GM19328 (cell line): Measurements from ENCODE around the gene CBX2.
"Not testable (repeated sequence)": the region's sequence is repeated elsewhere in the genome, so short reads cannot be mapped to it uniquely, and the experiment has no call there.

ENCODE experiments used
- ATAC-seq: cut with Tn5 transposase; IDR thresholded peaks from one replicate; pipeline ENCODE4 v1.9.1; 2021; ENCODE audit warnings: mild to moderate bottlenecking, moderate library complexity; ENCODE audit not compliant: unreplicated experiment

CBX2 gene

GRCh38 chr17:79742951-79743476 lies 34.9 kb upstream of the CBX2 start:
- ATAC-seq, result no peak

DNA sequence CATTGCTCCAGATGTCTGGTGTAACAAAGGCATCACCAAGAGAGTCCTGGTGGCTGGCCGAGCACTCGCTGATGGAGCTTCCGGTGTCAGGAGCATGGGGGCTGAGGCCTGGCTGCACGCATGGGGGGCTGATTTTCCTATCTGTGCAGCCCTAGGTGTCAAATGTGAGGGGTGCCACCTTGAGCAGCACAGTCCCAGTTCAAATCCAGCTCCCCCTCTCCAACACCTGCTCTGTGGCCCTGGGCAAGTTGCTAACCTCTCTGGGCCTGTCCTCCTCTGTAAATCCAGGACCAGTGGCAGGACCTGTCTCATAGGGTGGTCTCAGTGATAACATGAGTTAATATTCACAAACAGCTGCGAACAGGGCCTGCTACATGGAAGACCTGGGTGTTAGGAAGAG lies 34.3 kb upstream of the CBX2 start:
- ATAC-seq, result no peak

- no peak for ATAC-seq
Measured at GRCh38 chr17:79745641-79746105, 32.3 kb upstream of the CBX2 start.

DNA sequence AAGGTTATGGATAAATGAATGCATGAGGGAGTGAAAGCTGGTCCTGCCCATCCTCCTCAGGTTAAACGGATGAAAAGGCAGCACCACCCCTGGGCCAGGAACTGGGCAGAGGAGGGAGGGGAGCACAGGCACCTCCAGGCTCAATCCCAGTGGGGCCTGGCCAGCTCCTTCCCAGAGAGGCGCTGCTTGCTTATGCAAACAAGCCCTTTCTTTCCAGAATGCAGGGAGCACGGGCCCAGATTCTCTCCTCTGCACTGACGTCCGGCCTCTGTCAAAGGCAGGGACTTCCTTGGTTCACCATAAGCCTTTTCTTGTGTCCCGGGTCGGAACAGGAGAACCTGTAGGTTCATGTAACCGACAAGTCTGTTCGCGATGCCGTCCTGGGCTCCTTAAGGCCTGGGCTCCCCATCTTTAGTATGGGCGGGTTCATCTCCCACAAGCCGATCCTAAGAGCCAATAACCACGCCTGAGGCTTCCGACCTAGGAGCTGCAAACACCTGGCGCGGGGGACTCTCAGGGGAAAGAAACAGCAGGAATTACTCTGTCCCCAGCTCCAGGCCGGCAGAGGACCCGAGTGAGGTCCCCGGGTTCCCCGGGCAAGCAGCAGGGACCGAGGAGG lies 30.9 kb upstream of the CBX2 start:
- no peak for ATAC-seq

DNA sequence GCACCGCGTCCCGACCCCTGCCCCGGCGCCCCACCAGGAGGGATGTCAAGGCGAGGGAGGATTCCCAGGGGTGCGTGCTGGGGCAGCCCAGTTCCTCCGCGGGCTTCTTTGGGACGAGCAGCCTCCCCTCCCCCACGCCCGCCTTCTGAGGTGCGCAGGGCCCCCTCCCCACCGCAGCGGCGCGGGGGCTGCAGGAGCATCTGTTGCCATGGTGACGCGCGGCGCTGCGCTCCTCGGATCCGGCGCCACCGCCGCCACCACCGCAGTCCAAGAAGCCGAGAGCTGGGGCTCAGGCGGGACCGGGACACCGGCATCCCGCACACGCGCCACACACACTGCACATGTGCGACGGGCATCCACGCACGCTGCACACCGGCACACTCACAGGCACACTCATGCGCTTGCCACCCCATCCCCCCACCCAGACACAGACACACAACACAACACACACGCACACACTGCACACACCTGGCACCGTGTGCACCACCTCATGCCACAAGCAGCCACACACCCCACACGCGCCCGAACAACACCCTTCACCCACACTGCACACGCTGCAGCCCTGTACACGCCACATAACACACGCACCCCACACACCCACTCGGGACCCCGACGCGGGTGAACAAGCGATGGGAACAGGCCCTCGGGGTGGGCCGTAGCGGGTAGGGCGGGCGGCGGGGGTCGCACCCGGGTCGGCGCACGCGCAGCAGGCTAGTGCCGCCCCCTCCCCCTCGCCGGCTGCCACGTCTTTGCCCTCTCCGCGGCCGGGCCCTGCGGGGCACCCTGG lies 30.2 kb upstream of the CBX2 start:
- ATAC-seq, result no peak

GRCh38 chr17:79748295-79749099 lies 29.5 kb upstream of the CBX2 start:
- ATAC-seq, result no peak

- no peak for ATAC-seq
Measured at GRCh38 chr17:79749156-79749815, 28.7 kb upstream of the CBX2 start.

DNA sequence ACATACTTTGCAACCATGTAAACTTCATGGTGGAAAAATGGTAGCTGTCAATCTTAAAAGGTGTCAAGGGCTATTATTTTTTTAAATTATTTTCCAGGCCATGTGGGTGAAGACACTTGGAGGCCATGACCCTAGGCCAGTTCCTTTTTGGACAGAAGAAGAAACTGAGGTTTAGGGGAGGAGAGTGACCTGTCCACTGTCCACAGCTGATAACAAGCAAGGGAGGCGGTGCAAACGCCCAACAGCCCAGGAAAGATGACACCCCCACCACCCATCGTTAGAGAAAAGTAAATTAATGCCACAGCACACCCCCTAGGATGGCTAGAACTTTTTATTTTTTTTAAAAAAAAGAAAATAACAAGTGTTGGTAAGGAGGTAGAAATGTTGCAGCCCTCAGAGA lies 28.0 kb upstream of the CBX2 start:
- no peak for ATAC-seq

DNA sequence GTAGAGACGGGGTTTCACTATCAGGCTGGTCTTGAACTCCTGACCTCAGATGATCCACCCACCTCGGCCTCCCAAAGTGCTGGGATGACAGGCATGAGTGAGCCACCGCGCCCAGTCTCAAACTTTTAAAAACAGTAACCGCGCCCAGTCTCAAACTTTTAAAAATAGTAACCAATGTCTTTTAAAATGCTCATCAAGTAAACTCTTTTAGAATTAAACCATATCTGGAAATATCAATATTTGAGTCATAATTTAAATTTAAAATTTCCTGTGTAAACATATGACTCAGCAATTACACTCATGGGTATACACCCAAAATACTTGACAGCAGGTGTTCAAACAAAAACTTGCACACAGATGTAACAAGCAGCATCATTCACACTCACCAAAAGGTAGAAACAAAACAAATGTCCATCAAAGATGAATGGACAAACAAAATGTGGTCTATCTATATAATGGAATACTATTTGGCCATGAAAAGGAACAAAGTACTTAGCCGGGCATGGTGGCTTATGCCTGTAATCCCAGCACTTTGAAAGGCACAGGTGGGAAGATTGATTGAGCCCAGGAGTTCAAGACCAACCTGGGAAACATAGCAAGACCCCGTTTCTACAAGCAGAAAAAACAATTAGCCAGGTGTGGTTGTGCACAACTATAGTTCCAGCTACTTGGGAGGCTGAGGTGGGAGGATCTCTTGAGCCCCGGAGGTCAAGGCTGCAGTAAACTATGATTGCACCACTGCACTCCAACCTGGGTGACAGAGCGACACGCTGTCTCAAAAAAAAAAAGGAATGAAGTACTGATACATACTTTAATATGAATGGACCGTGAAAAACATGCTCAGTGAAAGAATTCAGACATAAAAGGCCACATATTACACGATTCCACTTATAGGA lies 27.1 kb upstream of the CBX2 start:
- no peak for ATAC-seq

DNA sequence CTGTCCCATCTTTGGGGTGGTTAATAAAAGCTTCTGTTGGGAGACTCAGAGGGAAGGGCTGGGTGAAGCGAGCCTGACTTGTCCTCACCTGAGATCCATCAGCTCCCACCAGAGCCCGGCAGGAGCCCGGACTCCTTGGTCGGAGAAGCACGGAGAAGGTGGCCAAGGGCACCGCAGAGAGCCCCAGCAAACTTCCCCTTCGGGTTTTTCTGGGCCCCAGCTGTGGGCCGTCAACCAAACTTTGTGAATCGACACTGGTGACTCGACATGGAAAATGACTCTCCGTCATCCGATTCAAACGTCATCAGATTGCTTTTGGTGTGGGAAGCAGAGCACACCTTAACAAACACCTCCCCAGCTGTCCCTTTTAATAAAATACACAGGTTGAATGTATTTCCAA lies 25.8 kb upstream of the CBX2 start:
- ATAC-seq, result no peak

- ATAC-seq, result no peak
Measured at GRCh38 chr17:79754370-79754769, 23.6 kb upstream of the CBX2 start.

DNA sequence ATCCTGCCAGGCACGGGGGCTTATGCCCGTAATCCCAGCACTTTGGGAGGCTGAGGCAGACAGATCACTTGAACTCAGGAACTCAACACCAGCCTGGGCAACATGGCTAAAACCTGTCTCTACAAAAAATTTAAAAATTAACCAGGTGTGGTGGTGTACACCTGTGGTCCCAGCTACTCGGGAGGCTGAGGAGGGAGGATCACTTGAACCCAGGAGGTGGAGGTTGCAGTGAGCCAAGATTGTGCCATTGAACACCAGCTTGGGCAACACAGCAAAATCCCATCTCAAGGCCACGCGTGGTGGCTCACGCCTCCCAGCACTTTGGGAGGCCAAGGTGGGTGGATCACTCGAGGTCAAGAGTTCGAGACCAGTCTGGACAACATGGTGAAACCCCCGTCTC lies 23.0 kb upstream of the CBX2 start:
- not testable (repeated sequence) for ATAC-seq

- ATAC-seq, result no peak
Measured at GRCh38 chr17:79755591-79755990, 22.4 kb upstream of the CBX2 start.

DNA sequence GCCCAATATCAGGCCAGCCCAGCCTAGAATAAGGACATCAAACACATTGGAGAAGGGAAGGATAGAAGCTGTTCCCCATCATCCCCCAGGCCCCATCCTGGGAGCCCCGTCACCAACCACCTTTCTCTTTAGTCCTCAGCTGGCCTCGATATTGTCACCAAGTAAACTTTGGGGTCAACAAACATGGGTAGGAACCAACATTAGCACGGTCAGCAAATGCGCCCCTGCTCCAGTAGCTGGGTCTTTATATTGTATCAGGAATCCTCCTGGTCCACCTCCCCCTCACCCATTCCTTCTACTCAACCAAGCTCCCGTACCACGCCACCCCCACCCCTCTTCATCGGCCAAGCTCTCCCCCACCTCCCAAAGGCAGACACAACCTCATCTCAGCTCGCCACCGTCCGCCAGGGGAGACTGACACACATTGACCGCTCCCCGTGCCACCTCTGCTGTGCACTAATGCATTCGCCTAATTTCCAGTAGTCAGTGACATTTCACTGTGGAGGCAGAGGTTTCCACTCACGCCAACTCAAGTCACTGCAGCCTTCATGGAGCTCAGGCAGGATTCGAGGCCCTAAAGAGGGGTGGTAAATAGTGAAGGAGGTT lies 20.7 kb upstream of the CBX2 start:
- ATAC-seq, result no peak

GRCh38 chr17:79758271-79758670 lies 19.7 kb upstream of the CBX2 start:
- ATAC-seq, result no peak

DNA sequence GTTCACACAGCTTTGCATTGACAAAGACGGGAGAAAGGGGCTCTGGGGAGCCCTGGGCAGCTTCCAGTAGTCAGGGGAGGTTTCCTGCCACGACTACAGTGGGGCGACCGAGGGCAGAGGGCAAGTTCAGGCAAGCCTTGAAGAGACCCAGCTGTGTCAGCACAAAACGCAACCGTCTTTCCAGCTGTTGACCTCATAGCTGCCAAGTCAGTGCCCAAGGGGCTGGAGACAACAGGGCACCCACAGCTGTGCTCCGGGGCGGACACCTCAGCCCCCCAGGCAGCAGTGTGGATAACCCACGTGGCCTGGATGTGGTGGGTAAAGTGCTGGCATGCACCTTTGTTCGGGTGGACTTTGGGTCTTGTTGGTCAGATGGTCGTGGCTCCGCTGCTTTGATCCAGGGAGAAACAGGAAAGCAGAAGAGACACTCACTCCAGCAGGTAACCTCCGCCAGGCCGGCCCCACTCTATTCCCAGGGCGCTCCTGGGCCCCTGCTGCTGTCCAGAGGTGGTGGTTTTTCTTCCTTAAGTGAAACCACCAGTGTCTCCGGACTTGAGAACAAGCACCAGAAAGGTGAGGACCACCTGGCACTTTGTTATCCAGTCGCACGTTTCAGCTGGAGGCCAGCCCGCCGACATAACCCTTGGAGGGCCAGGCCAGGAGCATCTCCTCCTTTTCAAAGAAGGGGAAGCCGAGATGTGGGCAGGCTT lies 17.6 kb upstream of the CBX2 start:
- ATAC-seq, result no peak

GRCh38 chr17:79761894-79762589 lies 15.9 kb upstream of the CBX2 start:
- no peak for ATAC-seq

DNA sequence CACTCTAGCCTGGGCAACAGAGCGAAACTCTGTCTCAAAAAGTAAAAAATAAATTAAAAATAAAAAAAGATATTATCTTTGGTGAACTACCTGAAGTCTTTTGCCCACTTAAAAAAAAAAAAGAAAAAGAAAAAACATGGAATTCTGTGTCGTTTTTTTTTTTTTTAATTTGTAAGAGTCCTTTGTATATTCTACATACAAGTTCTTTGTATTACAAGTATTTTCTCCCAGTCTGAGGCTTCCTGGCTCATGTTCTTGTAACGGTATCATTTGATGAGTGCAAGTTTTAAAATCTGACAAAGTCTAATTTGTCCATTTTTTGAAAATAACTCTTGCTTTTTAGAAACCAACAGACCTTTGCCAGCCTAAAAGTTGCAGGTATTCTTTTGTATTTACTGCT lies 12.2 kb upstream of the CBX2 start:
- ATAC-seq, result no peak
